Effector CD4-positive, alpha-beta T cell (primary cell): ENCODE results near the gene TM4SF18.
"Not testable (repeated sequence)": the region's sequence is repeated elsewhere in the genome, so short reads cannot be mapped to it uniquely, and the experiment has no call there.

ENCODE experiments used
- DNase-seq: peaks from one replicate; pipeline ENCODE4 v3.0.0-alpha.2; 2020

The TM4SF18 gene

DNA sequence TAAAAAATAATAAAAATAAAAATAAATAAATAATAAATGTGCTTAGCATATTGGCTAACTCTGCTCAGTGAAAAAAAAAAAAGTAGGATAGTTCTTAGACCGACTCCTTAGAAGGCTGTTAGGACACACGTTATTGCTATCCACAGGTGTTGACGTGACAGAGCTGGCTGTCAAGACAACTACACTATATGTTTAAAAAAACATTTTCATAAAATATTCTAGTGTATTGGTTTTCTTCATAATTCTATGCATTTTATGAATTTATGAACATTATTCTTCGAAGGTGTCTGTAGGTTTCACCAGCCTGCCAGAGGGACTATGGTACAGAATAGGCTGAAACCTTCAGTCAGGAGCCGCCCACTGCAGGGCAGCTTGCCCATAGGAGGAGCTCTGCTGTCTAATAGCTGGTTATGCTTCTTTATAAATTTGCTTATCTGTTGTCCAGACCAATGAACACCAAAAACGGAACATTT lies 34.8 kb upstream of the TM4SF18 start:
- DNase-seq: no peak

- no peak for DNase-seq
Measured at GRCh38 chr3:149366941-149367840, 33.8 kb upstream of the TM4SF18 start.

GRCh38 chr3:149366031-149366430 lies 32.6 kb upstream of the TM4SF18 start:
- DNase-seq: no peak

GRCh38 chr3:149364624-149365023 lies 31.2 kb upstream of the TM4SF18 start:
- no peak for DNase-seq

GRCh38 chr3:149363053-149363452 lies 29.6 kb upstream of the TM4SF18 start:
- no peak for DNase-seq

DNA sequence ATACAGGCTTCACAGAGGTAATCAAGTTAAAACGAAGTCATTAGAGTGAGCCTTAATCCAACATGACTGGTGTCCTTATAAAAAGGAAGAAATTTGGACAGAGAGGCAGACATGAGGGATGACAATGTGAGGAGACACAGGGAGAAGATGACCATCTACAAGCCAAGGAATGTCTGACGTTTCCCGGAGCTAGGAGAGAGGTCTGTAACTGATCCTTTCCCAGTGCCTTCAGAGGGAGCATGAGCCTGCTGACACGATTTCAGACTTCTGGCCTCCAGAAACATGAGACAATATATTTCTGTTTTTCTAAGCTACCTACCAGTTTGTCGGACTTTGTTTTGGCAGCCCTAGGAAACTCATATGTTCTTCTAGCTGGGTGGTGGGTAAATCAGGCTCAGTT lies 28.9 kb upstream of the TM4SF18 start:
- DNase-seq: no peak

GRCh38 chr3:149356630-149357029 lies 23.2 kb upstream of the TM4SF18 start:
- DNase-seq: no peak

DNA sequence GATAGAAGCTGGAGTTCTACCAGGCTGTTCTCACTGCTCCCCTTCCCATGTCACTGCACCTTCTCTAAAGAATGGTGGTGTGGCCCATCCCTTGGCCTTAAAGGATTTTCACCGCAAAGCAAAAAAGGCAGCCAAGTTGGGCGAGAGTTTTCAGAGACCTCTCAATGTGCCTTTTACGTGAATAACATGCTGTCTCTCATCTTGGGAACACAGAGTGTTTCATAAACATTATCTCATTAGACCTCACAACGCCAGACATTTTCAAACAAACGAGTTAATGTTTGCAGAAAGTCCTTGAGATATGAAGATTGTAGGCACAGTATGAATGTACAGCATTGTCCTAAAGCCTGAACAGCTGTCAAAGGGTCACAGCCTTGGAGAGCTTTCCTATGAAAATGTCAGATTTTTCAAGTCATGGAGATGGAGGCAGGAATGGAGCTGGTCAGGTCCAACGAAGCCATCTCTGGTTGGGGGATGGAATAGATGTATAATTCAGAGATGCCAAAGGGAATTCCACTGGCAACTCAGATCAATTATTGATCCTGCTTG lies 22.7 kb upstream of the TM4SF18 start:
- no peak for DNase-seq

GRCh38 chr3:149353581-149354184 lies 20.2 kb upstream of the TM4SF18 start:
- no peak for DNase-seq

DNA sequence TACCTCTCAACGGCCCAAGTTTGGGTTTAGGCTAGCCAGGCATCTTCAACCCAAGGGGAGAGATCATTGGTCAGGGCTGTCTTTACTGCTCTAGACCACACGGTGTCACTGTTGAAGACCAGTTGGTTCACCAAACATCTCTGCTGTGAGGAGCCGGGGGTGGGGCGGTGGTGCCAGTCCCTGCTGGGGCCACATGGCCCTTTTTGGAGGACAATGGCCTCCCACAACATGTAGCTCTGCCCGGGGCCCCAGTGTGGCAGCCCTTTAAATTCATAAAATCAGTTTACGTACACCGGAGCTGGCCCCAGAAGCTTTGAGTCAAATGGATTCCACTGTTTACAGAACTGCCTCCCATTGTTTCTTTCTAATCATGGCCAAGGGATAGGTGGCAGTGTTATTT lies 19.1 kb upstream of the TM4SF18 start:
- no peak for DNase-seq

DNA sequence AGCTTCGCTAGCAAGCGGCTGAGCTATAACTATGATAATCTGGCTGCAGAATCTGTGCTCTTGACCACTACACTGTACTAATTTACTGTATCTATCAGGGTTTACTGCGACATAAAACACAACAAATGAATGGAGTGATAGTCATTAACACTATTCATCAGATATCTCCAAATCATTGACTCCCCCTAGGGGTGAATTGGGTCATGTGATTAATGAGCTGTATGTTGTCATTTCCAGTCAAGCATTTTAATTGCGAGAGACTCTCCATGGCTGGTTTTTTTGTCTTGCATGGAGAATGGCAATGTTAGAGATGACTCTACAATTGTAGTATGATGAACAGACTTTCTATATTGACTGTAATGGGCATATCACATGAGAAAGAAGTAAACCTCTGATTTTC lies 10.5 kb upstream of the TM4SF18 start:
- no peak for DNase-seq

GRCh38 chr3:149342413-149343380 lies 9.3 kb upstream of the TM4SF18 start:
- no peak for DNase-seq

DNA sequence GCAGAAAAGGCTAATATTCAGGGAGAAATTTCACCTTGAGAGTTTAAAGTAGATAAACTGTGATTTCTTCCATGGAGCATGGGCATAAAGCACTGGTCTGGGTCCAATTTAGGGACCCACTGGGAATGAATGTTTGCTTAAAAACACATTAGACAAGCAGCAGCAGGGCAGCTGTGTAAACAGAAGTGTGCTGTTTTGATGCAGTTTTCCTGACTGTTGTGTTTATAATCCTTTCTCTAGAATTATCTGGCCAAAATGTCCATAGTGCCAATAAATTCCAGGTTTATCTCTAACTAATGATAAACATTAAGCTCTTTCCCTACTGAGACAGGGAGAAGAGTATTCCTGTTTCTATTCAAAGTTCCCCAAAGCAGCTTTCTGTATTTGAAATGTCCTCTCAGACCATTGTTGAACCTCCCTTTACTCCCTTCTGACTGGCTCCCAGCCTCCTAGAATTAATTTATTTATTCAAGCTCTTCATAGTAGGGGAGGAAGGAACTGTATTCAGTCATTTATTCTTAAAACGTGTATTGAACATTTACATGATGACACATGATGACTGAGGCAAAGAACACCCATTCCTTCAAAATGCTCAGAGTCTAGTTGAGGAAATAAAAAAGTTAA lies 7.0 kb upstream of the TM4SF18 start:
- DNase-seq: no peak

GRCh38 chr3:149339931-149340309 lies 6.5 kb upstream of the TM4SF18 start:
- no peak for DNase-seq

GRCh38 chr3:149337486-149337885 lies 4.0 kb upstream of the TM4SF18 start:
- not testable (repeated sequence) for DNase-seq

DNA sequence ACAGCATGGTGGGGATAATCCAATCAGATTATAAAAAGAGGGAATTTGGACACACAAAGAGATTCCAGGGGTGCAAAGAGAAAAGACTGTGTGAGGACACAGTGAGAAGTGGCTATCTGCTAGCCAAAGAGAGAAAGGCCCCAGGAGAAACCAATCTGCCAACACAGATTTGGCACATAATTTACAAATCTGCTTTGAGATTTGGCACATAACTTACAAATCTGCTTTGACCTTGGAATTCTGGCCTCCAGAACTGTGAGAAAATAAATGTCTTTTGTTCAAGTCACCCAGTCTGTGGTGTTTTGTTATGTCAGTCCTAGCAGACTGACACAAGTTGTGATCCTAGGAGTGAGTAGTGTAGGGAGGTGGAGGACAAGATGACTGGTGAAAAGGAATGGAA lies 3.5 kb upstream of the TM4SF18 start:
- DNase-seq: no peak

- DNase-seq: no peak
Measured at GRCh38 chr3:149332771-149333170, 665 bp downstream of the TM4SF18 start.

DNA sequence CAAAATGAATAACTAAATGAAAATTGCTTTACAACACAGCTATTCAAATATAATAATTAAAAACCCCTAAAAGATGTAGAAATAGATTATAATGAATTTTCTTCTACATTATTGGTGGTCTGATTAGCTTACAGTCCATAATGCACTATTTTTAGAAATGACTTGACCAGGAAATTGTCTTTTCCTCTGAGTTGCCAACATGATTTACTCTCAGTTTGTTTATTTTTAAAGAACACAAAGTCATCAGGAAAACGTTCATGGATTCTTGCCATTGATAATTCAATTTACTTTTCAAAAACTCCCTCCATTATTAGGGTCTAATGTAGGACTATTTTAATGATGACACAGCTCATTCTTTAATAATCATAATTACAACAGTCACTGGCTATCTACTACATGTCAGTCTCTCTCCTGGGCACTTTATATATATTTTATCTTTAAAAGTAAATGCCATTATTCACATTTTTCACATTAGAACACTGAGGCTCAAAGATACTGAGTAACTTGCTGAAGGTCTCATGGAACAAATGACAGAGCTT lies 1.1 kb downstream of the TM4SF18 start:
- DNase-seq: no peak

GRCh38 chr3:149331396-149331795 lies 2.0 kb downstream of the TM4SF18 start:
- DNase-seq: no peak

GRCh38 chr3:149330609-149331331 lies 2.7 kb downstream of the TM4SF18 start:
- no peak for DNase-seq

DNA sequence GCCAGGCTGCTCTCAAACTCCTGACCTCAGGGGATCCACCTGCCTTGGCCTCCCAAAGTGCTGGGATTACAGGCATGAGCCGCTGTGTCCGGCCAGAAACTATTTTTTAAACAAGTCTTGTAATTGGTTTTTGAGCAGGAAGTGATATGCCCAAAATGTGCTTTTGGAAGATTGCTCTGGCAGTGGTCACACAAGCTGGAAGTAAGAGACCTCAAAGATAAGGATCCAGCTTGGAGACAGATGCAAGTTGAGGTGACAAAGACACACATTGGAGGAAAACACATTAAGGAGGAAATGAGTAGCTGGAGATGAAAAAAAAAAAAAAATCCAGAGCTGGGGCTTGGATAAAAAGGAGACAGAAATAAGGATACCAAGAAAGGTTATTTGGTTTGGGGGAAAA lies 6.3 kb downstream of the TM4SF18 start:
- DNase-seq: no peak
